ENCODE measurements around the gene CACNA1C.

Gene CACNA1C

GRCh38 chr12:2300168-2300567 is 247.4 kb downstream of the CACNA1C start:
- H3K4me3 ChIP-seq (ENCODE audit: low read length) = no peak overlapping the region
- no peak for DNase-seq (ENCODE audit: low read depth)
- no peak for TF ChIP-seq CTCF (IDR thresholded peaks at IDR 0.05; ENCODE audit: insufficient read depth, low read depth, low read length, missing control alignments)

GRCh38 chr12:2300886-2301285 is 248.1 kb downstream of the CACNA1C start:
- no peak for DNase-seq (ENCODE audit: low read depth)
- no peak overlapping the region for H3K4me3 ChIP-seq (ENCODE audit: low read length)
- TF ChIP-seq CTCF (IDR thresholded peaks at IDR 0.05; ENCODE audit: insufficient read depth, low read depth, low read length, missing control alignments) = no peak

DNA sequence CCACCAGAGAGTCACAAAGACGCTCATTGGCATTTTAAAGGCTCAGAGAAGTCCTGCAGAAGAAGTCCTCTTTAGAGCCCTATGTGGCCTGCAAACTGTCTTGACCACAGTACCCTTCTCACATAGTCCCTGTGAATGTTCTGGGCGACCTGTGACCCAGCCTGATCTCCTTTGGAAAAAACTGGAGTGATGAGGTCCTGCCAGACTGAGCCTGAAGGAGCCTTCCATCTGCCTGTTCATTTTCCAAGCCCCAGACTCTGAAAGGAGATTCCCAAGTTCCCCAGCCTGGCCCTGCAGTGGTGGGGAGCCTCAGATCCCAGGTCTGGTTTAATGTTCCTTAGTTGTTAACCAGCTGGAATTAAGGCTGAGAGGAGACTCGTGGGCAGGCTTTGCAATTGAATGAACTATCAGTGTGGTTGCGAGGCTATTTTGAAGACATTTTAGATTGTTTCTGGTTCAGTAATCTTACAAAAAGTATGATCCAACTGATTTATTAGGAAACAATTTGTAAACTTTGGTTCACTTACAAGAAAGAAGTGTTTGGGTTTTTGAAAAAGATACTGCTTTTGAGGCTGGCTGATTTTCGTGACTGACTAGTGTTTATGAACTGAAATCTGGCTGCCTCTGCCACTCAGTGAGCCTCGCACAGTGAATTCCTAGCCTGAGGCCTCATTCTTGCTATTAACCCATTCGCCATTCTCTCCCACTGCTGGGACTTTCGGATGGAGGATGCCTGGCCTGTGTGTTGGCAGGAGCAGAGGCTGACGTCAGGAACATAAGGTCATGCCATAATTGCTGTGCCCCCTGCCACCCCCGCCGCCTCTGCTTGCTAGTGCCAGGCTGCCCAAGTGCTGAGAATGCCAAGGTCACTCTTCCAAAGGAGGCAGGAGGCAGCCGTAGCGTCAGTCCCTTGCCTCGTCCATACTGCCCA is 249.0 kb downstream of the CACNA1C start:
- H3K4me3 ChIP-seq (ENCODE audit: low read length) = no peak overlapping the region
- no peak for TF ChIP-seq CTCF (IDR thresholded peaks at IDR 0.05; ENCODE audit: insufficient read depth, low read depth, low read length, missing control alignments)
- DNase-seq (ENCODE audit: low read depth) = no peak

DNA sequence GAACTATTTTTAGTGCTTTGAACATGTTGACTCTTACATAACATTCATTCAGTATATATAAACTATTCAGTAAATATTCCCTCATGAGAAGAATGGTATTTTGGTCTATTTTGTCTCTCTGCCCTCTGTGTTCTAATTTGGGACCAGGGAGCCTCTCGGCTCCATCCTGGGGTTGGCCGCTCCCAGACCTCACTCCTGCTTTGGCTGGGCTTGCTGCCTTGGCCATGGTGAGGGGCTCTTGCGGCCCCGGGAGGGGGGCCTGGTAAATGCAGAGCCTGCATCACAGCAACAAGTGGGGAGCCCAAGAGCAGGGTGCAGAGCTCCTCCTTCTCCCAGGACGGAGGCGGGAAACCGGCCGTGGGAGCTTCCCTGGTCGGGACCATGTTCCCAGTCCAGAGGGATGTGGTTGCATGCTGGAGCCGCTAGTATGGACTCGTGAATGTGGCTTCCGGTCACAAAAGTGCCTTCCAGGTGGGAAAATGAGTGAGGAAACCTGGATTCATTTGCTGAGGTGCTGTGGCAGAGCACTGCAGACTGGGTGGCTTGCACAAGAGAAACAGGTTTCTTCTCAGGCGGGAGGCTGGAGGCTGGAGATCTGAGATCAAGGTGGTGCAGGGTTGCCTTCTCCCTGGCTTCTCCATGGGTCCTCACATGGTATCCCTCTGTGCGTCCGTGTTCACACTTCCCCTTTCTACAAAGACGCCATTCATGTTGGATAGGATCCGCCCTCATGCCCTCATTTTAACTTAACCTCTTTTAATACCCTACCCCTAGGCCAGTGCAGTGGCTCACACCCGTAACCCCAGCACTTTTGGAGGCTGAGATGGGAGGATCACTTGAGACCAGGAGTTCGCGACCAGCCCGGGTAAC is 250.2 kb downstream of the CACNA1C start:
- no peak for TF ChIP-seq CTCF (IDR thresholded peaks at IDR 0.05; ENCODE audit: insufficient read depth, low read depth, low read length, missing control alignments)
- H3K4me3 ChIP-seq (ENCODE audit: low read length) = no peak overlapping the region
- no peak for DNase-seq (ENCODE audit: low read depth)

GRCh38 chr12:2304223-2304622 is 251.4 kb downstream of the CACNA1C start:
- no peak for TF ChIP-seq CTCF (IDR thresholded peaks at IDR 0.05; ENCODE audit: insufficient read depth, low read depth, low read length, missing control alignments)
- no peak overlapping the region for H3K4me3 ChIP-seq (ENCODE audit: low read length)
- DNase-seq (ENCODE audit: low read depth) = no peak

GRCh38 chr12:2306012-2306411 is 253.2 kb downstream of the CACNA1C start:
- DNase-seq (ENCODE audit: low read depth) = no peak
- H3K4me3 ChIP-seq (ENCODE audit: low read length) = no peak overlapping the region
- TF ChIP-seq CTCF (IDR thresholded peaks at IDR 0.05; ENCODE audit: insufficient read depth, low read depth, low read length, missing control alignments) = no peak

Data from epithelial cell of esophagus (primary cell).